HepG2 (cell line): ENCODE results near the gene C14orf119. TPM values are rescaled to one million over a fixed set of nuclear protein-coding genes. Genes with fewer than 3 reads are reported as not detected.

Source experiments
- GTF3A ChIP-seq: sonication (generic); formaldehyde crosslinking; conservative IDR thresholded peaks from 2 replicates; pipeline ENCODE4 v1.4.0; 2020; ENCODE audit warnings: mild to moderate bottlenecking, missing genetic modification reagents
- HNF4G ChIP-seq, 2 experiments: sonication (generic) in 1 of 2; formaldehyde crosslinking in 1 of 2; IDR thresholded peaks; 2 replicates each; pipeline versions ENCODE4 v1.4.0 to v1.6.1; 2011 to 2020; ENCODE audit warnings: borderline replicate concordance in 2 of 2, low read depth in 2 of 2, mild to moderate bottlenecking in 2 of 2, low read length in 1 of 2, missing genetic modification reagents in 1 of 2, moderate library complexity in 1 of 2
- IKZF1 ChIP-seq: fragments of 450-650 bp; IDR thresholded peaks from 2 replicates; pipeline ENCODE4 v1.7.1; 2016
- MIER2 ChIP-seq: IDR thresholded peaks from 2 replicates; pipeline ENCODE4 v1.6.1; 2016; ENCODE audit warnings: missing biosample characterization, missing genetic modification reagents
- PITX1 ChIP-seq: sonication (generic); formaldehyde crosslinking; IDR thresholded peaks from 2 replicates; pipeline ENCODE4 v1.5.1; 2020; ENCODE audit warnings: mild to moderate bottlenecking, missing genetic modification reagents
- SALL1 ChIP-seq: sonication (generic); formaldehyde crosslinking; IDR thresholded peaks from 2 replicates; pipeline ENCODE4 v1.8.0; 2022; ENCODE audit warnings: mild to moderate bottlenecking, missing genetic modification reagents
- SRSF4 ChIP-seq: fragments of 200-400 bp; formaldehyde crosslinking; IDR thresholded peaks from one replicate; pipeline ENCODE4 v1.6.1; 2018; ENCODE audit warnings: mild to moderate bottlenecking, low read depth, low read length, moderate library complexity; ENCODE audit not compliant: poor library complexity, severe bottlenecking
- ZNF264 ChIP-seq: sonication (generic); formaldehyde crosslinking; IDR thresholded peaks from 2 replicates; pipeline ENCODE4 v1.4.0; 2020; ENCODE audit warnings: missing genetic modification reagents
- ZNF441 ChIP-seq: sonication (generic); formaldehyde crosslinking; IDR thresholded peaks from 2 replicates; pipeline ENCODE4 v1.7.0; 2021; ENCODE audit warnings: missing genetic modification reagents, borderline replicate concordance
- ZNF547 ChIP-seq: sonication (generic); formaldehyde crosslinking; IDR thresholded peaks from 2 replicates; pipeline ENCODE4 v1.5.1; 2020; ENCODE audit warnings: mild to moderate bottlenecking, missing genetic modification reagents
- ZNF747 ChIP-seq: sonication (generic); formaldehyde crosslinking; IDR thresholded peaks from 2 replicates; pipeline ENCODE4 v1.8.1; 2023; ENCODE audit warnings: missing genetic modification reagents, mild to moderate bottlenecking, borderline replicate concordance
- polyA plus RNA-seq, 8 experiments: library from polyadenylated mRNA; depleted of rRNA in 3 of 8; stranded (reverse) in 7 of 8; unstranded in 1 of 8; fragments of >200 nt; fragmentation: Illumina TruSeq in 4 of 8; extraction: Trizol in 4 of 8; gene quantifications; 2 replicates each; pipeline versions ENCODE4 v1.2.1 to v1.2.3, GENCODE V29; 2011 to 2016; ENCODE audit warnings: low read depth in 4 of 8, missing spikeins in 1 of 8, mixed read lengths in 1 of 8; ENCODE audit not compliant: insufficient read depth in 1 of 8
- total RNA-seq, 5 experiments: library from RNA; depleted of rRNA; stranded (reverse); fragments of >200 nt; fragmentation: Illumina TruSeq; extraction: Trizol; gene quantifications; 2 replicates each; pipeline ENCODE4 v1.2.3, GENCODE V29; 2016; ENCODE audit warnings: low read depth in 1 of 5
- TF ChIP-seq, protein P1 (sequence below): sonication (generic); formaldehyde crosslinking; IDR thresholded peaks from 2 replicates; pipeline ENCODE4 v1.4.0; 2020; ENCODE audit warnings: missing genetic modification reagents, borderline replicate concordance
- TF ChIP-seq, protein P2 (sequence below): IDR thresholded peaks from 2 replicates; pipeline ENCODE4 v1.6.1; 2016; ENCODE audit warnings: mild to moderate bottlenecking
- TF ChIP-seq, protein P3 (sequence below): sonication (generic); formaldehyde crosslinking; IDR thresholded peaks from 2 replicates; pipeline ENCODE4 v1.5.0; 2020; ENCODE audit warnings: mild to moderate bottlenecking, missing genetic modification reagents, moderate library complexity
- TF ChIP-seq, protein P4 (sequence below): sonication (generic); formaldehyde crosslinking; IDR thresholded peaks from 2 replicates; pipeline ENCODE4 v1.9.0; 2021; ENCODE audit warnings: missing genetic modification reagents, borderline replicate concordance
- TF ChIP-seq, protein P5 (sequence below): IDR thresholded peaks from 2 replicates; pipeline ENCODE4 v1.4.0; 2020; ENCODE audit warnings: mild to moderate bottlenecking, missing genetic modification reagents

The C14orf119 gene
- total and polyA plus RNA-seq, 2 of the 13 experiments (the other 11 are each of a cell fraction or from before 2014, with no cell fraction given), result 117 to 206 TPM

DNA sequence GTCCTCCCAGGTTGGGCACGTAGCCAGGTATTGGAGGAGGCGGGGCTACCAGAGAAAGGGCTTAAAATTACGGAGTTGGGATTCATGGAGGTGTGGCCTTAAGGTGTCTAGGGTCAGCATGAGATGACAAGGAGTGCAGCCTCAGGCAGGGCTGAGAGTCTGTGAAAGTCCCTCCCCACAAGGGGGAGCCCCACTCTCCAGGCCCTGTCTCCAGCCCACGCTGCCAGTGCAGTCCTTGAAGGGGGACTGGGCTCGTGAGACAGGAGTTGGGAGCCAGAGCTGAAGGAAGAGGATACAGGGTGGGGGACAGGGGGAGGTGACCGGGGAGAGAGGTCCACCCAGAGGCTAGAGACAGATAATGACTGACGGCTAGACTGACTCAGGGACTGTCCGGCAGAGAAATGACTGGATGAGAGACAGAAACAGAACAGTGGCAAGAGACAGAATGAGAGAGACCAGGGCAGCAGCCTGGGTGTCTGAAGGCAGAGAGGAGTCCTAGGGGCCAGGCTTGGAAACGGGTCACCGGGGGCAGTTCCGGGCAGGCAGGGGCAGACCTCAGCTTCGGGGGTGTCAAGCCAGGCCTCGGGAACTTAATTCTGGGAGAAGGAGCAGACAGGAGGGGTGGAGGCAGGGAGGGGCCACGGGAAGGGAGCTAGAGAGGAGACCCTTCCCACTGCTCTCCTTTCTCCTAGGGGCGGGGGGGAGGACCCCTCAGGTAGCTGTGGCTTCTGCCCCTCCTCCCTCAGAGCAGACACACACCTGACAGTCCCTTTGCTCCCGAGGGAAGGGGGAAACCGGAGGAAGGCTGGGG, 39.0 kb upstream of the C14orf119 start (continued):
- TF ChIP-seq, protein P1, sequence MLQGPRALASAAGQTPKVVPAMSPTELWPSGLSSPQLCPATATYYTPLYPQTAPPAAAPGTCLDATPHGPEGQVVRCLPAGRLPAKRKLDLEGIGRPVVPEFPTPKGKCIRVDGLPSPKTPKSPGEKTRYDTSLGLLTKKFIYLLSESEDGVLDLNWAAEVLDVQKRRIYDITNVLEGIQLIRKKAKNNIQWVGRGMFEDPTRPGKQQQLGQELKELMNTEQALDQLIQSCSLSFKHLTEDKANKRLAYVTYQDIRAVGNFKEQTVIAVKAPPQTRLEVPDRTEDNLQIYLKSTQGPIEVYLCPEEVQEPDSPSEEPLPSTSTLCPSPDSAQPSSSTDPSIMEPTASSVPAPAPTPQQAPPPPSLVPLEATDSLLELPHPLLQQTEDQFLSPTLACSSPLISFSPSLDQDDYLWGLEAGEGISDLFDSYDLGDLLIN (CRISPR knock-in tag), result no peak
- TF ChIP-seq ZNF441 (CRISPR knock-in tag) (peak; percentile 37; the same call in 1 of the 2 replicates), ZNF264 (CRISPR knock-in tag) (no peak), MIER2 (CRISPR knock-in tag) (peak; percentile 72), IKZF1 (no peak), ZNF547 (CRISPR knock-in tag) (peak; percentile 18), ZNF747 (CRISPR knock-in tag) (no peak), SALL1 (CRISPR knock-in tag) (peak; percentile 59; the same call in 1 of the 2 replicates), SRSF4 (no peak), PITX1 (no peak), HNF4G (IDR thresholded peaks at IDR 0.05; ENCODE audit: borderline replicate concordance, low read depth, low read length) (no peak), HNF4G (CRISPR knock-in tag; IDR thresholded peaks at IDR 0.05; ENCODE audit: borderline replicate concordance, low read depth) (no peak), GTF3A (CRISPR knock-in tag) (no peak; the same call in 1 of the 2 replicates)
- TF ChIP-seq, protein P2, sequence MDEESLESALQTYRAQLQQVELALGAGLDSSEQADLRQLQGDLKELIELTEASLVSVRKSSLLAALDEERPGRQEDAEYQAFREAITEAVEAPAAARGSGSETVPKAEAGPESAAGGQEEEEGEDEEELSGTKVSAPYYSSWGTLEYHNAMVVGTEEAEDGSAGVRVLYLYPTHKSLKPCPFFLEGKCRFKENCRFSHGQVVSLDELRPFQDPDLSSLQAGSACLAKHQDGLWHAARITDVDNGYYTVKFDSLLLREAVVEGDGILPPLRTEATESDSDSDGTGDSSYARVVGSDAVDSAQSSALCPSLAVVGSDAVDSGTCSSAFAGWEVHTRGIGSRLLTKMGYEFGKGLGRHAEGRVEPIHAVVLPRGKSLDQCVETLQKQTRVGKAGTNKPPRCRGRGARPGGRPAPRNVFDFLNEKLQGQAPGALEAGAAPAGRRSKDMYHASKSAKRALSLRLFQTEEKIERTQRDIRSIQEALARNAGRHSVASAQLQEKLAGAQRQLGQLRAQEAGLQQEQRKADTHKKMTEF (CRISPR knock-in tag), result peak; percentile 82; the same call in 1 of the 2 replicates
- TF ChIP-seq, protein P3, sequence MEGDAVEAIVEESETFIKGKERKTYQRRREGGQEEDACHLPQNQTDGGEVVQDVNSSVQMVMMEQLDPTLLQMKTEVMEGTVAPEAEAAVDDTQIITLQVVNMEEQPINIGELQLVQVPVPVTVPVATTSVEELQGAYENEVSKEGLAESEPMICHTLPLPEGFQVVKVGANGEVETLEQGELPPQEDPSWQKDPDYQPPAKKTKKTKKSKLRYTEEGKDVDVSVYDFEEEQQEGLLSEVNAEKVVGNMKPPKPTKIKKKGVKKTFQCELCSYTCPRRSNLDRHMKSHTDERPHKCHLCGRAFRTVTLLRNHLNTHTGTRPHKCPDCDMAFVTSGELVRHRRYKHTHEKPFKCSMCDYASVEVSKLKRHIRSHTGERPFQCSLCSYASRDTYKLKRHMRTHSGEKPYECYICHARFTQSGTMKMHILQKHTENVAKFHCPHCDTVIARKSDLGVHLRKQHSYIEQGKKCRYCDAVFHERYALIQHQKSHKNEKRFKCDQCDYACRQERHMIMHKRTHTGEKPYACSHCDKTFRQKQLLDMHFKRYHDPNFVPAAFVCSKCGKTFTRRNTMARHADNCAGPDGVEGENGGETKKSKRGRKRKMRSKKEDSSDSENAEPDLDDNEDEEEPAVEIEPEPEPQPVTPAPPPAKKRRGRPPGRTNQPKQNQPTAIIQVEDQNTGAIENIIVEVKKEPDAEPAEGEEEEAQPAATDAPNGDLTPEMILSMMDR, result peak; percentile 98
- TF ChIP-seq, protein P4, sequence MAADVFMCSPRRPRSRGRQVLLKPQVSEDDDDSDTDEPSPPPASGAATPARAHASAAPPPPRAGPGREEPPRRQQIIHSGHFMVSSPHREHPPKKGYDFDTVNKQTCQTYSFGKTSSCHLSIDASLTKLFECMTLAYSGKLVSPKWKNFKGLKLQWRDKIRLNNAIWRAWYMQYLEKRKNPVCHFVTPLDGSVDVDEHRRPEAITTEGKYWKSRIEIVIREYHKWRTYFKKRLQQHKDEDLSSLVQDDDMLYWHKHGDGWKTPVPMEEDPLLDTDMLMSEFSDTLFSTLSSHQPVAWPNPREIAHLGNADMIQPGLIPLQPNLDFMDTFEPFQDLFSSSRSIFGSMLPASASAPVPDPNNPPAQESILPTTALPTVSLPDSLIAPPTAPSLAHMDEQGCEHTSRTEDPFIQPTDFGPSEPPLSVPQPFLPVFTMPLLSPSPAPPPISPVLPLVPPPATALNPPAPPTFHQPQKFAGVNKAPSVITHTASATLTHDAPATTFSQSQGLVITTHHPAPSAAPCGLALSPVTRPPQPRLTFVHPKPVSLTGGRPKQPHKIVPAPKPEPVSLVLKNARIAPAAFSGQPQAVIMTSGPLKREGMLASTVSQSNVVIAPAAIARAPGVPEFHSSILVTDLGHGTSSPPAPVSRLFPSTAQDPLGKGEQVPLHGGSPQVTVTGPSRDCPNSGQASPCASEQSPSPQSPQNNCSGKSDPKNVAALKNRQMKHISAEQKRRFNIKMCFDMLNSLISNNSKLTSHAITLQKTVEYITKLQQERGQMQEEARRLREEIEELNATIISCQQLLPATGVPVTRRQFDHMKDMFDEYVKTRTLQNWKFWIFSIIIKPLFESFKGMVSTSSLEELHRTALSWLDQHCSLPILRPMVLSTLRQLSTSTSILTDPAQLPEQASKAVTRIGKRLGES (CRISPR knock-in tag), result no peak
- TF ChIP-seq, protein P5, sequence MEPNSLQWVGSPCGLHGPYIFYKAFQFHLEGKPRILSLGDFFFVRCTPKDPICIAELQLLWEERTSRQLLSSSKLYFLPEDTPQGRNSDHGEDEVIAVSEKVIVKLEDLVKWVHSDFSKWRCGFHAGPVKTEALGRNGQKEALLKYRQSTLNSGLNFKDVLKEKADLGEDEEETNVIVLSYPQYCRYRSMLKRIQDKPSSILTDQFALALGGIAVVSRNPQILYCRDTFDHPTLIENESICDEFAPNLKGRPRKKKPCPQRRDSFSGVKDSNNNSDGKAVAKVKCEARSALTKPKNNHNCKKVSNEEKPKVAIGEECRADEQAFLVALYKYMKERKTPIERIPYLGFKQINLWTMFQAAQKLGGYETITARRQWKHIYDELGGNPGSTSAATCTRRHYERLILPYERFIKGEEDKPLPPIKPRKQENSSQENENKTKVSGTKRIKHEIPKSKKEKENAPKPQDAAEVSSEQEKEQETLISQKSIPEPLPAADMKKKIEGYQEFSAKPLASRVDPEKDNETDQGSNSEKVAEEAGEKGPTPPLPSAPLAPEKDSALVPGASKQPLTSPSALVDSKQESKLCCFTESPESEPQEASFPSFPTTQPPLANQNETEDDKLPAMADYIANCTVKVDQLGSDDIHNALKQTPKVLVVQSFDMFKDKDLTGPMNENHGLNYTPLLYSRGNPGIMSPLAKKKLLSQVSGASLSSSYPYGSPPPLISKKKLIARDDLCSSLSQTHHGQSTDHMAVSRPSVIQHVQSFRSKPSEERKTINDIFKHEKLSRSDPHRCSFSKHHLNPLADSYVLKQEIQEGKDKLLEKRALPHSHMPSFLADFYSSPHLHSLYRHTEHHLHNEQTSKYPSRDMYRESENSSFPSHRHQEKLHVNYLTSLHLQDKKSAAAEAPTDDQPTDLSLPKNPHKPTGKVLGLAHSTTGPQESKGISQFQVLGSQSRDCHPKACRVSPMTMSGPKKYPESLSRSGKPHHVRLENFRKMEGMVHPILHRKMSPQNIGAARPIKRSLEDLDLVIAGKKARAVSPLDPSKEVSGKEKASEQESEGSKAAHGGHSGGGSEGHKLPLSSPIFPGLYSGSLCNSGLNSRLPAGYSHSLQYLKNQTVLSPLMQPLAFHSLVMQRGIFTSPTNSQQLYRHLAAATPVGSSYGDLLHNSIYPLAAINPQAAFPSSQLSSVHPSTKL (CRISPR knock-in tag), result peak; percentile 66
